HG03575 (cell line): Measurements from ENCODE around the gene GLYATL2.

Source experiments
- ATAC-seq: cut with Tn5 transposase; IDR thresholded peaks from one replicate; pipeline ENCODE4 v1.9.1; 2021; ENCODE audit not compliant: unreplicated experiment, insufficient number of reproducible peaks, low FRiP score; ENCODE audit errors: extremely low read depth

GLYATL2 gene, protein sequence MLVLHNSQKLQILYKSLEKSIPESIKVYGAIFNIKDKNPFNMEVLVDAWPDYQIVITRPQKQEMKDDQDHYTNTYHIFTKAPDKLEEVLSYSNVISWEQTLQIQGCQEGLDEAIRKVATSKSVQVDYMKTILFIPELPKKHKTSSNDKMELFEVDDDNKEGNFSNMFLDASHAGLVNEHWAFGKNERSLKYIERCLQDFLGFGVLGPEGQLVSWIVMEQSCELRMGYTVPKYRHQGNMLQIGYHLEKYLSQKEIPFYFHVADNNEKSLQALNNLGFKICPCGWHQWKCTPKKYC

GRCh38 chr11:58844361-58845005 lies at the start of gene GLYATL2:
GLYATL2 (minus strand) TSS chr11:58844704; CDS start chr11:58839612, 5,092 bp downstream.
- ATAC-seq: no peak

DNA sequence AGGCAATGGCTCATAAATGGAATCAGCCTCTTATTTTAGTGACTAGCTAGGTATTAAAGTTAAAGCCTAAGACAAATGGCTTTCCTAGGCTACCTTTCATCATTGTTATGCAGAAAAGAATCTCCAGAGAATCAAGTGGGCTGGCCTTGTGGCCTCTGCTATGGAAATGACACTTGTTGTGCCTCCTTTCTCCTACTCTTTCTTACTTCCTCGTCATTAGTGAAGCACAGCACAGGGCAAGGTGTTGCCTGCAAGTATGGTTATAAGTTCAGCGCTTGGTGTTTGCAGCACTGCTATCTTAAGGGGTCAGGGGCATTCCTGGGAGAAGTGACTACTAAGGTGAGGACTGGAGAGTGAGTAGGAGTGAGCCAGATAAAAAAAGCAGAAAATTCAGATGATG lies 49.4 kb upstream of the GLYATL2 start:
- no peak for ATAC-seq

- ATAC-seq: no peak
These were observed 44.1 kb upstream of the GLYATL2 start for GRCh38 chr11:58888579-58888978.

DNA sequence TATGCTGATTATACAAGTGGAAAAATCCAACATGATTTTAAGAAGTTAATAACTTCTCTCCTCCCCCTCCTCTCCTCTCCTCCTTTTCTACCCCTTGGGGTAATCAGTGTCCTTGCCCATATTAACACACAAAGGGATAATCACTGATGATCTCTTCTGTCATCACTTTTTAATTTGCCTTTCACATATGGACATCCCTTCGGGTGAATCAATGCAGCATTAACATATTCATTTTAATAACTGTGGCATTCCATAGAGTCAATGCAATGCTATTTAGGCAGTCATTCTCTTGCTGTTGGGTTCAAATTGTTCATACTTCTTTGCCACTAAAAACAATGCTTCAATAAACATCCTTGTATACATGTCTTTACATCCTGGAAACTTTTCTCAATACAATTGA lies 42.9 kb upstream of the GLYATL2 start:
- no peak for ATAC-seq

DNA sequence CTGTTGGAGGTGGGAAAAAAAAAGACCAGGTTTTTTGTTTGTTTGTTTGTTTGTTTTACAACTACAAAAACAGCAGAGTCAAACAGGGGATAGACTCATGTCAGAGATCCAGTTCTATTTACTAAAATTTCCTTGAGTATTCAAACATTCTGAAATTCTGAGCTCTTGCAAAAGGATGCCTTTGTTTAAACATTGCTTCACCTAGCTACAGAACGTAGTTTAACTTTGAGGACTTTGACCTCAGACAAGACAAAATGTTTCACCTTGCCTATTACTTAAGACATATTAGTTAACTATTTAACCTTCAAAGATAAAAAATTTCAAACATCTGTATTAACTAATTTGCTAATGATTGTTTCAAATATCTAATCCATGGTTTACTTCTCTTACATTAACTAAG lies 36.1 kb upstream of the GLYATL2 start:
- no peak for ATAC-seq

DNA sequence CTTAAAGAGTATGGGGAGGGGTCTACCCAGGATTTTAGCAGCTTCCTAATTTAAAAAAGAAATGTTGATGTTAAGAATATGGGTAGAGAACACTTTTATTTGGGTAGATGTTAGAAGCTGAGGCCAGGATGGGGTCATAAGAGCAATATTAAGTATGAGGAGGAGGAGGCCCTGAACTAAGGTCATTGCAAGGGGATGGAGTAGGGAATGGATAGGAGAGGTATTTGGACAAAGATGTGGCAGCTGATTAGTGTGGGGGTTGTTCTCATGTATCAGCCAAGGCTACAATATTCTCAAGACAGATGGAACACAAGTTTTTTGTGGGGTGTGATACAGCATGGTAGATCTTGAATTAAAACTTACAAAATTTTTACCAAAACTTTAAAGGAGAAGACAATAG lies 35.7 kb upstream of the GLYATL2 start:
- ATAC-seq: no peak

DNA sequence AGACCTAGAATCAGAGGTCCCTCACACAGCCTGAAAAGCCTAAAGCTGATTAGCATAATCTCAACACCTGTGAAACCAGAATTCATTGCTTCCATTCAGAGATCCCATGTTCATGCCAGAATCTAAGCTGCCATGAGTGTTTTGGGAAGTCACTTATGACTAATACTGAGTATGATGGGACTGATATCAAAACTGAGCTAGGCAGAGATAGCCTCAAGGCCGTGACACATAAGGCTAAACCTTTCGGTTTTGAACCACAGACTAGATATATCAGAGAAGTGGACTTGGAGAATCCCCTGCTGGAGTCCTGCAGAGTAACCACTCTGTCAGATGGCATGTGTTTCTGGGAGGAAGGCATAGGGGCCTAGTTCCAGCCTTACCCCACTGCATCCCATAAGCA lies 23.1 kb upstream of the GLYATL2 start:
- ATAC-seq: no peak

DNA sequence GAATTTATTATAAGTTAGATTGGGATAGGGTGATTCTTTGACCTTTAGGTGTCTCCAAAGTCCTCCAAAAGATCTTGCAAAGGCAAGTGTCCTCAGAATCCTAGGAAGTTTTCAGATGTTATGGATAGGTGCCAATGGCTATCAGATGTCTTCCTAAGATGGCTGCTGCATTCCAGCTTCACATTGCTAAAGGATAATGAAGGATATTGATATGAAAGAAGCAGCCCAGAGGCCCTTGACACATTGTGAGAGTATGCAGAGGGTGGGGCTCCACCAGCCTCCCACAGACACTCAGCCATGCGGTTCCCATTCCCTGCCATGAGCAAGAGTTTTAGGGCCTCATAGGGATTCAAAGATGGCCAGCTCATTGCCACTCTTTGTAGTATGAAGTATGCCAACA lies 22.3 kb upstream of the GLYATL2 start:
- ATAC-seq: no peak

DNA sequence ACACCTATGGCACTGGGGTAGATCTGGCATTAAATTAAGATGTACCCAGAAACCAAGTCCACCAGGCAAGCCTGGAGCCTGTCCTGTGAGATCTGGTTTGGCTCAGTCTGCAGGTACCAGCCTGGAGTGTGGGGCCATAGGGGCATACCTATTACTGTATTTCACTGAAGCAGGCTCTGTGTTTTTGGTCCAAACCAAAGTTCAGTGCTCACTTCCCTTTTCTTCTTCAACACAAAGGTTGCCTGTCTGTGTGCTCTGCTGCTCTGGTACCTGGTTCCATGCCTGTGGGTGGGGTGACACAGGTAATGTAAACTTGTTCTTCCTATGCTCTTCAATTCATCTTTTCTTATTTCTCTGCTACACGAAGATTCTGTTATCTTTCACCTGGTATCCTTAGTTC lies 19.8 kb upstream of the GLYATL2 start:
- ATAC-seq: no peak

- ATAC-seq: no peak
These were observed 19.2 kb upstream of the GLYATL2 start for GRCh38 chr11:58863697-58864096.

GRCh38 chr11:58861533-58861932 lies 17.0 kb upstream of the GLYATL2 start:
- no peak for ATAC-seq

- ATAC-seq: no peak
These were observed 12.3 kb upstream of the GLYATL2 start for GRCh38 chr11:58856806-58857205.

DNA sequence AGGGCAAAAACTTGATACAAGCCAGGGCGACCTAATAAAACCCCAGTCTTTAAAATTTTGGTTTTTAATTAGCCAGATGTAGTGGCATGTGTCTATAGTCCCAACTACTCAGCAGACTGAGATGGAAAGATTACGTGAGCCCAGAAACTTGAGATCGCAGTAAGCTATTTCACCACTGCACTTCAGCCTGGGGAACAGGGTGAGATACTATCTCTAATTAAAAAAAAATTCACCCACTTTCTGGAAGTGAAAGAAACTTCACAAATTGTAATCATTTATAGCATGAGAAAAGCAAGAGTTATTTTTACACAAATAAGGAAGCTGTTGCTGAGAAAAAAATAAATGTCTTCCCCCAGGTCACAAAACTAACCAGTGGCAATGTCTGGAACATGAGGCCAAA lies 882 bp upstream of the GLYATL2 start:
- ATAC-seq: no peak

- no peak for ATAC-seq
These were observed 6.7 kb downstream of the GLYATL2 start for GRCh38 chr11:58837707-58838388.

DNA sequence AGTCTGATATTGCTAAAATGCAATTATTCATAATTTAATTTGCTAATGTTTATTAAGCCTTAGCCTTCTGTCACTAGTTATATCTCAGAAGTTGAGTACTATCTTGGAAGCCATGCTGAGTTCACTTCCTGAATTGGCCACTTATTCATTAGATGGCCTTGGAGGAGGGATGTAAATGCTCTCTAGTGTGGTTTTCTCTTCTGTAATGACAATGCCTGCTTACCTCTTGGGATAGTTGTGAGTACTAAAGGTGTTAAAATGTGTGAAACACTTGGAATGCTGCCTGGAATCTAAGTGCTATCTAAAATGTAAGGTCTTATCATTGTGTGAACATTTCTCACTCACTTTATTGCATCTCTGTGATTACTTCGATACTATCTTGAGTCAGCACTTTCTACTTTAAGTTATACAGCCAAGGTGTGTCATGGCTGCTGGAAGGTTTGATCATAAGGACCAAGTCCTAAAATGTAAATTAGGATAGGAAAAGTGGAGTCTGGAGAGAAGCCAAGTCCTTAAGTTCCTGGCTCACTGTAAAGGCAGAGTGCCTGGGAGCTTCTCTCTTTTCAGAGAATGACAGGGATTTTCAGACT lies 12.4 kb downstream of the GLYATL2 start:
- no peak for ATAC-seq

- no peak for ATAC-seq
These were observed 13.7 kb downstream of the GLYATL2 start for GRCh38 chr11:58830673-58831301.

DNA sequence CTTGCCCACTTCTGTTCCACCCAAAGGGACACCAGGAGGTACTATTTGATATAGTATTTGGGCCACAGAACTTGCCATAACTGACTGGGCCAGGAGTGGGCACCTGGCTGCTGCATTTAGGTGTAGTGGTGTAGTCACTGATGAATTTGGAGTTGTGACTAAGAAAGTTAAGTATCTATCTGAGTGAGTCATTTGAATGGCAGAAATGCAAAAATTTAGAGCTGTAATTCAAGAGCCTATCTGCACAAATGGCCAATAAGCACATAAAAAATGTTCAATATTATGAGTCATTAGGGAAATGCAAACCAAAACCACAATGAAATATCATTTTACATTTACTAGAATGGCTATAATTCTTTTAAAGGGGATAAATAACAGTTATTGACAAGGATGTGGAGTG lies 14.7 kb downstream of the GLYATL2 start:
- no peak for ATAC-seq

GRCh38 chr11:58813693-58814092 lies 30.8 kb downstream of the GLYATL2 start:
- no peak for ATAC-seq

DNA sequence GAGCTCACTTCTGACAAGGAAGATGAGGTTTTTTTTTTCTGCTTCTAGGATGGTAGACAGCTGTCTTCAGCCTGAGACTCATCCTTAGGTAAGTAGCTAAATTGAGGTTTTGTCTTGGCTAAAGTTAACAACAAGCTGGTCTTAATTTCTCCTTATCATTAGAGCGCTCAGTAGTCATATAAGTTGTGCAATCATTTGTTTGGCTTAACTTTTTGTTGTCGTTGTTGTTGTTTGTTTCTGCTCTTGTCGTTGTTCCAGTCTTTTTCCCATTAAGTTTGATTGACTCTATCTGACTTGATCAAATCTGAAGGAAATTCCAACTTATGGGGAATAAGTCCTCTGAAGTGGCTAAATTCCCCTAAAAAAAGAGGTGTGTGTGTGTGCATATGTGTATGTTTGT lies 33.0 kb downstream of the GLYATL2 start:
- no peak for ATAC-seq
